NT2/D1 (cell line): ENCODE measurements around the gene FARS2.

Experiments
- DNase-seq: peaks from one replicate; pipeline ENCODE4 v3.0.0-alpha.2; 2011; ENCODE audit warnings: low read depth, low spot score
- H3K27me3 ChIP-seq: 2 replicates; pipeline ENCODE4 v1.6.0; 2011; ENCODE audit warnings: mild to moderate bottlenecking; ENCODE audit not compliant: insufficient read length, insufficient read depth
- H3K36me3 ChIP-seq: 2 replicates; pipeline ENCODE4 v1.6.1; 2011; ENCODE audit warnings: mild to moderate bottlenecking, low read length, mixed read lengths; ENCODE audit not compliant: insufficient read depth, insufficient read length
- H3K4me1 ChIP-seq: 2 replicates; pipeline ENCODE4 v1.5.1; 2011; ENCODE audit not compliant: insufficient read depth, insufficient read length
- H3K4me3 ChIP-seq: 2 replicates; pipeline ENCODE4 v1.5.1; 2011; ENCODE audit warnings: low read depth; ENCODE audit not compliant: insufficient read length
- H3K9ac ChIP-seq: 2 replicates; pipeline ENCODE4 v1.6.0; 2011; ENCODE audit warnings: low read depth; ENCODE audit not compliant: insufficient read length
- H3K9me3 ChIP-seq: 2 replicates; pipeline ENCODE4 v1.5.1; 2011; ENCODE audit warnings: mild to moderate bottlenecking, low read length; ENCODE audit not compliant: insufficient read depth
- SUZ12 ChIP-seq: IDR thresholded peaks from 2 replicates; pipeline ENCODE4 v1.6.1; 2011; ENCODE audit not compliant: insufficient read length, insufficient read depth; ENCODE audit errors: extremely low read depth
- YY1 ChIP-seq: IDR thresholded peaks from 2 replicates; pipeline ENCODE4 v1.6.1; 2011; ENCODE audit not compliant: insufficient read length, insufficient read depth
- ZNF274 ChIP-seq: IDR thresholded peaks from 2 replicates; pipeline ENCODE4 v1.6.1; 2011; ENCODE audit warnings: mild to moderate bottlenecking, low read depth, low read length

Gene FARS2

DNA sequence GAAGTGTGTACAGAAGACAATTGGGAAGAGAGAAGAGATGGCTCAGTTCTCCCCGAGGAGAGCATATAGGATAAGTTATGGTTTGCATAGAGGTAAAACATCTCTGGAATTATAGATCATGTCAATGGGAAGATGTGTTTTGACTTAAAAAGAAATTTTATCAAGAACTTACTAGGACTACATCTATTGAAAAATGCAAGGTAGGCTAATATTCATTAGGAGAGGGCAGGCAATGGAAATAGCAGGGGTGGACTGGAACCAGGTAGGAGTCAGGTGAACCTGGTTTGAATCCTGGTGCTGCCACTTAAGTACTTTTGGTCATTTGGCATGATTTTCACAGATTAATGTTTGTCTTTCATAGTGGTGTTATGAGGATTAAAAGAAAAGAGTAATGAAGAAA, 96.2 kb downstream of the FARS2 start:
- Histone ChIP-seq H3K27me3 (no peaks in the 10 kb centered on the region), H3K9me3 (no peaks in the 10 kb centered on the region), H3K4me3 (no peak overlapping the region), H3K9ac (no peak overlapping the region), H3K36me3 (no peaks in the 10 kb centered on the region), H3K4me1 (no peaks in the 10 kb centered on the region)
- DNase-seq, result no peak
- TF ChIP-seq ZNF274, result no peak
- TF ChIP-seq YY1, result no peak
- TF ChIP-seq SUZ12, result no peak

DNA sequence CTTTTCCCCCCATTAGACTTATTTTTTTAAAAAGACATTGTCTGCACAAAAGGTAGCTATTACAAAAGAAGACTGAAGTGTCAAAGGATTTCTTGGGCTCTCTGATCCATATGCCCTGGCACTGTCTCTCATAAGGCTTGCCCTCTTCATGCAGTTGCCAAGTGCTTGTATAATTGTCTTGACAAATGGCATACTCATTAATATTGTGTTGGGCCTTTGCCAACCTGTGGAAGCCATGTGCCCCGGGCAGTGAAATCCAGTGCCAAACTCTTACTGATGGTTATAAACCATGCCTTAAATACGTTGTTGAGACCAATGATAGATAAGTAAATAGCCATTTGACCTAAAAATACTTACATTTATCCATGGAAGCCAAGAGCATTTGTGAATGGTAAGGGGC, 98.1 kb downstream of the FARS2 start:
- Histone ChIP-seq H3K9me3 (no peaks in the 10 kb centered on the region), H3K4me1 (no peaks in the 10 kb centered on the region), H3K4me3 (no peak overlapping the region), H3K36me3 (no peaks in the 10 kb centered on the region), H3K9ac (no peak overlapping the region), H3K27me3 (no peaks in the 10 kb centered on the region)
- TF ChIP-seq YY1 (no peak), ZNF274 (no peak), SUZ12 (no peak)
- no peak for DNase-seq

DNA sequence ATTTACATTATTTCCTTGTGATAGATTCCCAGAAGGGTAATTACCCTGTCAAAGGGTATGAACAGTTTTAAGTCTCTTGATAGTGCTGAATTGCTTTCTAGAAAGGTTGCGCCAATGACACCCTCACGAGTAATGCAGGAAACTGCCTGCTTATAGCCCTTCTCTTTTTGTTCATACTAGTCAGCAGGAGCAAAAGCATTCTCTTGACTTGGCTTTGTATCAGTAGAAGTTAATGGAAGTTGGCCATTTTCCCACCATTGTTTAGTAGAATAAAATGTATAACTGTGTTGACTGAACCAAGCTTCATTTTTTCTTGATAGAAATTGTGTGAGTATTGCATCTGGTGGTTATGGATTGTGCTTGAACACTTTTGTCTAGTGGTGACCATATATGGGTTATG, 100.1 kb downstream of the FARS2 start:
- TF ChIP-seq YY1 (no peak), ZNF274 (no peak), SUZ12 (no peak)
- DNase-seq, result no peak
- H3K4me3 ChIP-seq, result no peak overlapping the region
- no peak overlapping the region for H3K9ac ChIP-seq
- no peaks in the 10 kb centered on the region for H3K9me3 ChIP-seq
- no peaks in the 10 kb centered on the region for H3K4me1 ChIP-seq
- H3K36me3 ChIP-seq, result no peaks in the 10 kb centered on the region
- H3K27me3 ChIP-seq, result no peaks in the 10 kb centered on the region

DNA sequence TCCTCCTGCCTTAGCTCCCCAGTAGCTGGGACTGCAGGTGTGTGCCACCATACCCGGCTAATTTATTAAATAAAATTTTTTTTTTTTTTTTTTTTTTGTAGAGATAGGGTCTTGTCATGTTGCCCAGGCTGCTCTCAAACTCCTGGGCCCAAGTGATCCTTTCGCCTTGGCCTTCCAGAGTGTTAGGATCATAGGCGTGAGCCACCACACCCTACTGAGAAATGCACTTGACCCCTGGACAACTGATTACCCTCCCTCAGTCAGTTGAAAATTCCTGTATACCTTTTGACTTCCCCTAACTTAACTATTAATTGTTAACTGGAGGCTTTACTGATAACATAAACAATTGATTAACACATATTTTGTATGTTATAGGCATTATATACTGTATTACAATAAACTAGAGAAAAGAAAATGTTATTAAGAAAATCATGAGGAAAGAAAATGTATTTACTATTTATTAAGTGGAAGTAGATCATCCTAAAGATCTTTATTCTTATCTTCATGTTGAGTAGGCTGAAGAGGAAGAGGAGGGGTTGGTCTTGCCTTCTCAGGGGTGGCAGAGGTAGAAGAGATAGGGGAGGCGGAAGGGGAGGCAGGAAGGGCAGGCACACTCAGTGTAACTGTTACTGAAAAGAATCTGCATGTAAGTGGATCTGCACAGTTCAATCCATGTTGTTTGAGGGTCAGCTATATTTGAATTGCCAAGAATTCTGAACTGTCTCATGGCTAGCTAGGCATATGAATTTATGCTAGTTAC, 104.3 kb downstream of the FARS2 start:
- peaks cover 13% of the 10 kb centered on the region for H3K36me3 ChIP-seq

DNA sequence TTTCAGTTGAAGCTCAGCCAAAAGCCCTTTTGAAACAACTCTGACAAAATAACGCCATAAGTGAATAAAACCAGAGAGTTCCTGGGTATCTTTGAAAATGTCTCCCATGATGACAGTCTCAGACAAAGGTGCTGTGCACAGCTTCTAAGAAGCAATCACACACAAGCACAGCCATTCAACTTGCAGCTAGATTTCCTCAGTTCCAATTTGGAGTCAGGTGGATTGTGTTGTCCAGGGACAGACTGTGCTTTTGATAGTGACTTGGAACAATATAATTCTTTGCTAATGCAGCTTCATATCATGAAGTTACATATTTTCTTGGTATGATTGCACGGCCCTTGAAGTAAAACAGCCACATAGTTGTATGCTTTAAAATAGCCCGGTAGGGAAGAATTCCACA, 105.6 kb downstream of the FARS2 start:
- Histone ChIP-seq H3K36me3 (peaks cover 13% of the 10 kb centered on the region), H3K4me1 (no peaks in the 10 kb centered on the region), H3K9me3 (no peaks in the 10 kb centered on the region), H3K27me3 (no peaks in the 10 kb centered on the region), H3K9ac (no peak overlapping the region), H3K4me3 (no peak overlapping the region)
- no peak for DNase-seq
- TF ChIP-seq YY1 (no peak), ZNF274 (no peak), SUZ12 (no peak)

More for the DNA sequence above, 104.3 kb downstream of the FARS2 start:
- Histone ChIP-seq H3K4me3 (no peak overlapping the region), H3K9ac (no peak overlapping the region), H3K27me3 (no peaks in the 10 kb centered on the region), H3K9me3 (no peaks in the 10 kb centered on the region), H3K4me1 (no peaks in the 10 kb centered on the region)
- DNase-seq, result no peak
- TF ChIP-seq ZNF274 (no peak), SUZ12 (no peak), YY1 (no peak)

DNA sequence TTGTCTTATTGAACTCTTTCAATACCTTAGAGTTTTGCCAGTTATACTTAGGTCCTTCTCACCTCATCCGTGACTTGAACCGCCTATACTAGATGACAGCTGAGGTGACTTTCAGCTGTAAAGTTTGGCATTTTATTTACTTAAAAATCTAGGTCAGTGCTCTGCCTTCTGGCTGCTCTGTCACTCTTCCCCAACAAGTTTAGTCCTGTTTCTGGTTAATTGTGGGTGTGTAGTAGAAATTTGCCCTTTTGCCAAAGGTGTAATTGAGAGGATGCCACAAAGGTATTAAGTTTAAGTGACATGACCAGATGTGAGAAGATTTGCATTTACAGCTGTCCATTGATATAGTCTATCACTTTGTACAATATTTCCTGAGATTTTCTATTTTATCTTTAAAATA, 106.2 kb downstream of the FARS2 start:
- Histone ChIP-seq H3K9me3 (no peaks in the 10 kb centered on the region), H3K4me3 (no peak overlapping the region), H3K27me3 (no peaks in the 10 kb centered on the region), H3K9ac (no peak overlapping the region), H3K36me3 (peaks cover 13% of the 10 kb centered on the region), H3K4me1 (no peaks in the 10 kb centered on the region)
- TF ChIP-seq SUZ12 (no peak), YY1 (no peak), ZNF274 (no peak)
- no peak for DNase-seq

DNA sequence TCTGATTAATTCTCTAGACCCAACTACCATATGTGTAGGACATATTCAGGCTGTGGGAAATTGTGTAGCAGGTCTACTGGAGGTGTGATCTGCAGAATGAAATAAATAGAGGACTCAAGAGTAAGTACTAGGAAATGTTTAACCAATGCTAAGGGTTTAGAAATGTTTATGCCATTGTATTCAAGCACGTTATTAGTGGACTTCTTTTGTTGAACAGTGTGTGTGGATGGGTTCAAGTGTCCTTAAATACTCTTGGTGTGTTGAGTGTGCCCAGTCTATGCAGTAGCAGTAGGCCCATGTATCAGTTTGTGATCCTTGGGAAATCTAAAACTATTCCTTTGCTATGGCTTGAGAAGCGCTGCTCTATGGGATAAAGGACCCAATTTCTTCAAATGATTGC, 112.1 kb downstream of the FARS2 start:
- Histone ChIP-seq H3K9ac (no peak overlapping the region), H3K36me3 (peaks cover 12% of the 10 kb centered on the region), H3K27me3 (no peaks in the 10 kb centered on the region), H3K4me3 (no peak overlapping the region), H3K9me3 (no peaks in the 10 kb centered on the region), H3K4me1 (no peaks in the 10 kb centered on the region)
- DNase-seq, result no peak
- TF ChIP-seq YY1 (no peak), SUZ12 (no peak), ZNF274 (no peak)
